AG04450 (cell line): ENCODE data around the gene SIDT1. TPM values are rescaled to one million over a fixed set of nuclear protein-coding genes. Genes with fewer than 3 reads are reported as not detected.

Experiments
- CTCF ChIA-PET: fragments of 300-600, 350-600 bp; formaldehyde crosslinking; extraction: SDS; loops from one replicate; lab custom pipeline; 2022; ENCODE audit warnings: antibody characterized with exemption, inconsistent platforms; lab: Charles Lee
- POLR2A ChIA-PET: fragments of 350-600 bp; formaldehyde crosslinking; extraction: SDS; loops from one replicate; lab custom pipeline; 2021; ENCODE audit warnings: antibody characterized with exemption, inconsistent platforms; lab: Yijun Ruan, JAX
- DNase-seq: peaks from one replicate; pipeline ENCODE4 v3.0.0-alpha.2; 2011; ENCODE audit warnings: low read depth, low spot score
- H3K27ac ChIP-seq: one replicate; pipeline ENCODE4 v1.5.1; 2012; ENCODE audit warnings: low read depth, low read length, control low read depth
- H3K27me3 ChIP-seq: one replicate; pipeline ENCODE4 v1.6.0; 2012; ENCODE audit warnings: low read length; ENCODE audit not compliant: control insufficient read depth, insufficient read depth
- H3K4me3 ChIP-seq: 2 replicates; pipeline ENCODE4 v1.5.1; 2011; ENCODE audit warnings: mild to moderate bottlenecking, low read depth, low read length, control low read depth
- H3K9me3 ChIP-seq: 2 replicates; pipeline ENCODE4 v1.5.1; 2012; ENCODE audit warnings: low read length; ENCODE audit not compliant: control insufficient read depth, insufficient read depth
- polyA plus RNA-seq: library from polyadenylated mRNA; depleted of rRNA; stranded (reverse); fragments of >200 nt; gene quantifications from 2 replicates; pipeline ENCODE4 v1.2.3, GENCODE V29; 2011
- TF ChIP-seq, protein P1 (sequence below): IDR thresholded peaks from 2 replicates; pipeline ENCODE4 v1.5.1; 2011; ENCODE audit warnings: low read depth, low read length, control low read depth, inconsistent platforms

The SIDT1 gene
- polyA plus RNA-seq, 1 experiment, result not detected

- POLR2A ChIA-PET, result no interaction called here
- TF ChIP-seq, protein P1, sequence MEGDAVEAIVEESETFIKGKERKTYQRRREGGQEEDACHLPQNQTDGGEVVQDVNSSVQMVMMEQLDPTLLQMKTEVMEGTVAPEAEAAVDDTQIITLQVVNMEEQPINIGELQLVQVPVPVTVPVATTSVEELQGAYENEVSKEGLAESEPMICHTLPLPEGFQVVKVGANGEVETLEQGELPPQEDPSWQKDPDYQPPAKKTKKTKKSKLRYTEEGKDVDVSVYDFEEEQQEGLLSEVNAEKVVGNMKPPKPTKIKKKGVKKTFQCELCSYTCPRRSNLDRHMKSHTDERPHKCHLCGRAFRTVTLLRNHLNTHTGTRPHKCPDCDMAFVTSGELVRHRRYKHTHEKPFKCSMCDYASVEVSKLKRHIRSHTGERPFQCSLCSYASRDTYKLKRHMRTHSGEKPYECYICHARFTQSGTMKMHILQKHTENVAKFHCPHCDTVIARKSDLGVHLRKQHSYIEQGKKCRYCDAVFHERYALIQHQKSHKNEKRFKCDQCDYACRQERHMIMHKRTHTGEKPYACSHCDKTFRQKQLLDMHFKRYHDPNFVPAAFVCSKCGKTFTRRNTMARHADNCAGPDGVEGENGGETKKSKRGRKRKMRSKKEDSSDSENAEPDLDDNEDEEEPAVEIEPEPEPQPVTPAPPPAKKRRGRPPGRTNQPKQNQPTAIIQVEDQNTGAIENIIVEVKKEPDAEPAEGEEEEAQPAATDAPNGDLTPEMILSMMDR, result no peak
- no peaks in the 10 kb centered on the region for H3K9me3 ChIP-seq
- H3K27me3 ChIP-seq, result no peaks in the 10 kb centered on the region
- no peak overlapping the region for H3K27ac ChIP-seq
- CTCF ChIA-PET, result interaction anchor here (0.5 kb wide), 1 partner anchor 136 kb away, joined by 7 read pairs; no protein-coding TSS in a partner anchor
- no peak for DNase-seq
- no peak overlapping the region for H3K4me3 ChIP-seq
Measured at GRCh38 chr3:113654310-113654709, 122.0 kb downstream of the SIDT1 start.

GRCh38 chr3:113654851-113655250 lies 122.5 kb downstream of the SIDT1 start:
- Histone ChIP-seq H3K27ac (no peak overlapping the region), H3K4me3 (no peak overlapping the region), H3K27me3 (no peaks in the 10 kb centered on the region), H3K9me3 (no peaks in the 10 kb centered on the region)
- POLR2A ChIA-PET, result no interaction called here
- CTCF ChIA-PET, result interaction anchor here (0.5 kb wide), 1 partner anchor 135 kb away, joined by 7 read pairs; no protein-coding TSS in a partner anchor
- no peak for DNase-seq
- TF ChIP-seq, protein P1, result no peak

DNA sequence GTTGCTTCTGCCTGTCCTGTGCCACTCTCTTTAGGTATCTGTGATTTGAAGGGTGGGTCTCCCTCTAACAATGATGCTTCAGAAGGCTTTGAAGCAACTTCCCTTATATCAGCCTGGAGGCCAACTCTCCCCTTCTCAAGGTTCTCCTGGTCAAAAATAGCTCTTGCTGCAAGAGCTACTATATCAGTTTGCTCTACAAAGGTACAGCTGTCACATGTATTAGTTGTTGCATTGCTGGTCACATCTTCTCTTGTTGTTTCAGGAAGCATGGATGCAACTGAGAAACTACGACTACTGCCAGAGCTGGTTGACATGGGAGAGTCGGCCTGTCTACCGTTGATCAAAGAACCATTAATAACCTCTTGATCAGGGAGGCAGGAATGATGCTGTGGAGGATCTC lies 125.8 kb downstream of the SIDT1 start:
- no peak for DNase-seq
- H3K27ac ChIP-seq, result no peak overlapping the region
- no peak overlapping the region for H3K4me3 ChIP-seq
- TF ChIP-seq, protein P1, result no peak
- ChIA-PET POLR2A (no interaction called here), CTCF (no interaction called here)
- H3K27me3 ChIP-seq, result no peaks in the 10 kb centered on the region
- H3K9me3 ChIP-seq, result no peaks in the 10 kb centered on the region

GRCh38 chr3:113659101-113659541 lies 126.8 kb downstream of the SIDT1 start:
- ChIA-PET POLR2A (no interaction called here), CTCF (no interaction called here)
- Histone ChIP-seq H3K27me3 (no peaks in the 10 kb centered on the region), H3K4me3 (no peak overlapping the region), H3K9me3 (no peaks in the 10 kb centered on the region), H3K27ac (no peak overlapping the region)
- TF ChIP-seq, protein P1, result no peak
- no peak for DNase-seq

GRCh38 chr3:113659996-113660395 lies 127.6 kb downstream of the SIDT1 start:
- Histone ChIP-seq H3K27me3 (no peaks in the 10 kb centered on the region), H3K9me3 (no peaks in the 10 kb centered on the region), H3K4me3 (no peak overlapping the region), H3K27ac (no peak overlapping the region)
- POLR2A ChIA-PET, result no interaction called here
- CTCF ChIA-PET, result interaction anchor here (0.6 kb wide), 1 partner anchor 20 kb away, joined by 11 read pairs; no protein-coding TSS in a partner anchor
- DNase-seq, result no peak
- TF ChIP-seq, protein P1, result no peak
